Measurements from ENCODE around the gene LRWD1.

DNA sequence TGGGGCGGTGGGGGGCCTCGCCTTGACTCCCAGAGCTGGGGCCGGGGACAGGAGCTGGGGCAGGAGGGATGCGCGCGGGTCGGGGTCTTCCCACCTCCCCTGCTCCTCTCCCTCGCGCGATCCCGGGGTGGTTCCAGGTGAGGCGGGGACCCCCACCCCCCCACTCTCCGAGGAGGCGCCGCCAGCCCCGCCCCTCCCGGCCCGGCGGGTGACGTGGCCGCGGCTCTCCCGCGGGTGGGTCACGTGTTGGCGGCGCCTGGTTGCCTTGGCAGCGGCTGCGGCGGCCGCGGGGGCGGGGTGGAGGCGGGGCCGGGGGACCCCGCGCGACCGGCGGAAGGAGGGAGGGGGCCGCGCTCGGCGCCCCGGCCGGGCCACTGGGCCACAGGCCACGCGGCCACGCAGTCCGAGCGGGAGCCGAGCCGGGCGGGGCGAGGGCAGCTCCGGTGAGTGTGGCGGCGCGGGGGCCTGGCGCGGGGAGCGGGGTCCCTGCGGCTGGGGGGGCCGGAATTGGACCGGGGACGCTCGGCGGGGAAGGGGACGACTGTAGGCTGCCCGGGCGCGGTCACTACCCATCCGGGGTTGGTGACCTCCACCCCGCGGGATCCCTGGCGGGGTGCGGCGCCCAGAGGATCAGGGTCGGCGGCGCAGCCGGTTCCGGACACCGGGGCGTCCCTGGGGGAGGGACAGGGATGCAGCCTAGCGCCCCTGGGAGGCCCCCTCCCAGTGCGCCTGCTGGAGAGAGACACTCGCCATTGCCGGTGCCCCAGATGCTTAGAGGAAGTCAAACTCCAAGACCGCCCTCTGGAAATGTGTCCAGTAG lies 31.4 kb upstream of the LRWD1 start, which contains the start of gene ORAI2:
- TF ChIP-seq, protein P1, sequence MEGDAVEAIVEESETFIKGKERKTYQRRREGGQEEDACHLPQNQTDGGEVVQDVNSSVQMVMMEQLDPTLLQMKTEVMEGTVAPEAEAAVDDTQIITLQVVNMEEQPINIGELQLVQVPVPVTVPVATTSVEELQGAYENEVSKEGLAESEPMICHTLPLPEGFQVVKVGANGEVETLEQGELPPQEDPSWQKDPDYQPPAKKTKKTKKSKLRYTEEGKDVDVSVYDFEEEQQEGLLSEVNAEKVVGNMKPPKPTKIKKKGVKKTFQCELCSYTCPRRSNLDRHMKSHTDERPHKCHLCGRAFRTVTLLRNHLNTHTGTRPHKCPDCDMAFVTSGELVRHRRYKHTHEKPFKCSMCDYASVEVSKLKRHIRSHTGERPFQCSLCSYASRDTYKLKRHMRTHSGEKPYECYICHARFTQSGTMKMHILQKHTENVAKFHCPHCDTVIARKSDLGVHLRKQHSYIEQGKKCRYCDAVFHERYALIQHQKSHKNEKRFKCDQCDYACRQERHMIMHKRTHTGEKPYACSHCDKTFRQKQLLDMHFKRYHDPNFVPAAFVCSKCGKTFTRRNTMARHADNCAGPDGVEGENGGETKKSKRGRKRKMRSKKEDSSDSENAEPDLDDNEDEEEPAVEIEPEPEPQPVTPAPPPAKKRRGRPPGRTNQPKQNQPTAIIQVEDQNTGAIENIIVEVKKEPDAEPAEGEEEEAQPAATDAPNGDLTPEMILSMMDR (IDR thresholded peaks at IDR 0.05), result no peak
- TF ChIP-seq POLR2A (IDR thresholded peaks at IDR 0.05) (no peak), POLR2AphosphoS5 (IDR thresholded peaks at IDR 0.05) (no peak), EP300 (IDR thresholded peaks at IDR 0.05) (no peak)

All from gastroesophageal sphincter (tissue), 3 donors.